ENCODE results near the gene CSN2. TPM values are rescaled to one million over a fixed set of nuclear protein-coding genes. Genes with fewer than 3 reads are reported as not detected.

Gene CSN2
- total and polyA plus RNA-seq, 2 of the 4 experiments (the other 2 are of a cell fraction): not detected

GRCh38 chr4:69936566-69936965 lies 29.0 kb downstream of the CSN2 start:
- Histone ChIP-seq H3K9me1 (ENCODE audit: insufficient read depth, low read length) (no peaks in the 10 kb centered on the region), H3K4me2 (ENCODE audit: low read depth, low read length) (no peak overlapping the region), H3K4me1 (ENCODE audit: control insufficient read depth, insufficient read depth, low read length) (no peaks in the 10 kb centered on the region), H2BK5ac (ENCODE audit: low read depth, low read length, poor library complexity, severe bottlenecking) (no peak overlapping the region), H3K4me3 (ENCODE audit: insufficient read depth, low read depth, low read length) (no peak overlapping the region), H2AK9ac (replicated peaks; ENCODE audit: low read depth, low read length, poor library complexity) (no peak overlapping the region), H2BK20ac (ENCODE audit: low read depth, low read length) (no peak overlapping the region), H4K91ac (ENCODE audit: insufficient read depth, low read depth, low read length) (no peak overlapping the region), H2BK15ac (ENCODE audit: low read depth, low read length) (no peak overlapping the region), H3K27me3 (ENCODE audit: control insufficient read depth, insufficient read depth, low read length) (no peaks in the 10 kb centered on the region), H3K56ac (ENCODE audit: extremely low read depth, insufficient read depth, low read length) (no peak overlapping the region), H3K14ac (replicated peaks; ENCODE audit: low read depth, low read length) (no peak overlapping the region), H4K5ac (ENCODE audit: low read depth, low read length) (no peak overlapping the region), H2AFZ (replicated peaks; ENCODE audit: low read length, poor library complexity) (no peak overlapping the region), H2AK5ac (ENCODE audit: low read depth, low read length) (no peak overlapping the region), H3K79me1 (ENCODE audit: low read depth in 1 of 2, low read length in 2 of 2) (no peaks in the 10 kb centered on the region), H3K23ac (ENCODE audit: low read depth, low read length) (no peak overlapping the region), H4K8ac (ENCODE audit: low read depth in 2 of 2, low read length in 2 of 2) (no peak overlapping the region), H3K27ac (ENCODE audit: insufficient read depth, low read length) (no peak overlapping the region), H3K9me3 (ENCODE audit: control insufficient read depth, insufficient read depth, low read length) (no peaks in the 10 kb centered on the region), H3K9ac (ENCODE audit: low read depth, low read length) (no peak overlapping the region), H3K36me3 (ENCODE audit: control insufficient read depth, insufficient read depth, low read length) (no peaks in the 10 kb centered on the region), H2BK120ac (ENCODE audit: low read depth, low read length) (no peak overlapping the region), H4K20me1 (ENCODE audit: insufficient read depth, low read length) (no peaks in the 10 kb centered on the region), H3K18ac (ENCODE audit: low read depth, low read length) (no peak overlapping the region), H3K4ac (ENCODE audit: low read depth, low read length) (no peak overlapping the region)
- BruUV-seq (replicated peaks): no TSS peak
- dilution Hi-C loops (cut with HindIII; ENCODE audit: low sequenced_read_pairs, unreplicated experiment): no loop called here
- in situ Hi-C loops (cut with MboI; ENCODE audit: low sequenced_read_pairs): no loop called here
- ChIA-PET POLR2A (ENCODE audit: unreplicated experiment) (no interaction called here), CTCF (no interaction called here)
- intact Hi-C loops (cut with micrococcal nuclease): no loop called here
- ATAC-seq (ENCODE audit: low read depth) (no peak), DNase-seq (no peak)
- TF ChIP-seq CTCF (conservative IDR thresholded peaks at IDR 0.05; ENCODE audit: low read depth, low read length) (no peak), ELK1 (IDR thresholded peaks at IDR 0.05; ENCODE audit: borderline replicate concordance, low read depth, low read length) (no peak), RCOR1 (IDR thresholded peaks at IDR 0.05; ENCODE audit: insufficient replicate concordance, low read length) (no peak)
